PC-3 (cell line): ENCODE measurements around the gene SELPLG. TPM values are rescaled to one million over a fixed set of nuclear protein-coding genes. Genes with fewer than 3 reads are reported as not detected.
"Not testable (repeated sequence)": the region's sequence is repeated elsewhere in the genome, so short reads cannot be mapped to it uniquely, and the experiment has no call there.

Experiments used
- ATAC-seq: fragments of 200-7000 bp; cut with Tn5 transposase; 2 replicates; pipeline ENCODE4 v1.9.1; 2020; ENCODE audit warnings: mild to moderate bottlenecking, moderate library complexity
- BruUV-seq: library from RNA; stranded (reverse); fragments of 400-500 nt; replicated peaks from 2 replicates; lab custom pipeline; 2021; lab: Mats Ljungman, UMichigan
- CTCF ChIA-PET: fragments of 300-600 bp; sonication (Branson Sonifier 250); formaldehyde crosslinking; loops from one replicate; lab custom pipeline; 2022; ENCODE audit warnings: antibody characterized with exemption; lab: Charles Lee
- POLR2A ChIA-PET: fragments of 300-600 bp; sonication (Branson Sonifier 250); formaldehyde crosslinking; loops from one replicate; lab custom pipeline; 2022; ENCODE audit warnings: antibody characterized with exemption; ENCODE audit not compliant: unreplicated experiment; lab: Charles Lee
- DNase-seq: peaks from one replicate; pipeline ENCODE4 v3.0.0-alpha.2; 2015
- H2AFZ ChIP-seq: fragments of 300-600 bp; sonication (generic); 2 replicates; pipeline ENCODE4 v1.6.0; 2016; ENCODE audit warnings: antibody characterized with exemption, low read length
- H3F3A ChIP-seq: fragments of 300-600 bp; sonication (generic); one replicate; pipeline ENCODE4 v1.6.0; 2017; ENCODE audit warnings: antibody characterized with exemption, low read length, control low read depth, mild to moderate bottlenecking; ENCODE audit not compliant: unreplicated experiment
- H3K27ac ChIP-seq: fragments of 300-600 bp; sonication (generic); 2 replicates; pipeline ENCODE4 v1.5.1; 2016; ENCODE audit warnings: mild to moderate bottlenecking, low read length
- H3K27me3 ChIP-seq: fragments of 300-600 bp; sonication (generic); 2 replicates; pipeline ENCODE4 v1.6.1; 2016; ENCODE audit warnings: low read length, mixed read lengths
- H3K36me3 ChIP-seq: fragments of 300-600 bp; sonication (generic); 2 replicates; pipeline ENCODE4 v1.6.1; 2016; ENCODE audit warnings: low read depth, mixed run types, low read length, mixed read lengths
- H3K4me1 ChIP-seq: fragments of 300-600 bp; sonication (generic); 2 replicates; pipeline ENCODE4 v1.5.1; 2016; ENCODE audit warnings: low read length; ENCODE audit not compliant: insufficient read depth
- H3K4me2 ChIP-seq: fragments of 300-600 bp; sonication (generic); 2 replicates; pipeline ENCODE4 v1.6.0; 2016; ENCODE audit warnings: low read length
- H3K4me3 ChIP-seq: fragments of 300-600 bp; sonication (generic); 2 replicates; pipeline ENCODE4 v1.5.1; 2016; ENCODE audit warnings: mild to moderate bottlenecking, low read length, mixed read lengths
- H3K79me2 ChIP-seq: fragments of 300-600 bp; sonication (generic); 2 replicates; pipeline ENCODE4 v1.6.1; 2017; ENCODE audit warnings: low read length, mixed read lengths
- H3K9ac ChIP-seq: fragments of 300-600 bp; sonication (generic); 2 replicates; pipeline ENCODE4 v1.6.0; 2016; ENCODE audit warnings: mild to moderate bottlenecking, low read length
- H3K9me2 ChIP-seq: fragments of 300-600 bp; sonication (generic); replicated peaks from 2 replicates; pipeline ENCODE4 v1.6.1; 2016; ENCODE audit warnings: mixed run types, low read length, mixed read lengths
- H3K9me3 ChIP-seq: fragments of 300-600 bp; sonication (generic); 2 replicates; pipeline ENCODE4 v1.6.1; 2016; ENCODE audit warnings: low read length, mixed read lengths
- H4K20me1 ChIP-seq: fragments of 300-600 bp; sonication (generic); 2 replicates; pipeline ENCODE4 v1.6.1; 2016; ENCODE audit warnings: low read length, mixed read lengths
- CTCF ChIP-seq: fragments of 300-600 bp; sonication (generic); conservative IDR thresholded peaks from 2 replicates; pipeline ENCODE4 v1.5.1; 2017; ENCODE audit warnings: antibody characterized with exemption, low read depth, mild to moderate bottlenecking, low read length
- EZH2 ChIP-seq: fragments of 300-600 bp; sonication (generic); IDR thresholded peaks from one replicate; pipeline ENCODE4 v1.6.1; 2017; ENCODE audit warnings: antibody characterized with exemption, mild to moderate bottlenecking, low read length; ENCODE audit not compliant: unreplicated experiment
- EZH2phosphoT487 ChIP-seq: fragments of 300-600 bp; sonication (generic); IDR thresholded peaks from 2 replicates; pipeline ENCODE4 v1.6.1; 2018; ENCODE audit warnings: mild to moderate bottlenecking, antibody characterized with exemption, low read length, borderline replicate concordance
- intact Hi-C: fragments of 100-400 bp; cut with micrococcal nuclease; formaldehyde crosslinking; loops from 2 replicates; pipeline ENCODE4 v1.9.0; 2023
- total RNA-seq: library from RNA; depleted of rRNA; stranded (reverse); fragments of >200 nt; gene quantifications from 2 replicates; pipeline ENCODE4 v1.2.3, GENCODE V29; 2014

SELPLG gene
- total RNA-seq, 1 experiment from 2014 or later = 0.73 TPM

DNA sequence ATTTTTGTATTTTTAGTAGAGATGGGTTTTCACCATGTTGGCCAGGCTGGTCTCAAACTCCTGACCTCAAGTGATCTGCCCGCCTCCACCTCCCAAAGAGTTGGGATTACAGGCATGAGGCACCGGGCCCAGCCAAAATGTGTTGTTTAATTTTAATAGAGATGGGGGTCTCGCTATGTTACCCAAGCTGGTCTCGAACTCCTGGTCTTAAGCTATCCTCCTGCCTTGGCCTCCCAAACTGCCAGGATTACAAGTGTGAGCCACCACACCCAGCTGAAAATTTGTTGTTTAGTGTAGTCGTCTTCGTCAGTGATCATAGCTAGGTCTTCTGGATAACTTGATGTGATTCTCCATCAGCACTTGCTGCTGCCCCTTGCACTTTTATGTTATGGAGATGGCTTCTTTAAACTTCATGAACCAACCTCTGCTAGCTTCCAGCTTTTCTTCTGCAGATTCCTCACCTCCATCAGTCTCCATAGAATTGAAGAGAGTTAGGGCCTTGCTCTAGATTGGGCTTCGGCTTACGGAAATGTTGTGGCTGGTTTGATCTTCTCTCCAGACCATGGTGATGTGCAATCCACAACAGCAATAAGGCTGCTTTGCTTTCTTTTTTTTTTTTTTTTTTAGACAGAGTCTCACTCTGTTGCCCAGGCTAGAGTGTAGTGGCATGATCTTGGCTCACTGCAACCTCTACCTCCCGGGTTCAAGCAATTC, 58.3 kb downstream of the SELPLG start:
- Histone ChIP-seq H3K36me3 (no peaks in the 10 kb centered on the region), H3K4me3 (no peak overlapping the region), H3K79me2 (no peaks in the 10 kb centered on the region), H3F3A (no peaks in the 10 kb centered on the region), H3K4me1 (no peaks in the 10 kb centered on the region), H4K20me1 (no peaks in the 10 kb centered on the region), H3K4me2 (no peak overlapping the region), H3K27me3 (no peaks in the 10 kb centered on the region), H3K9ac (no peak overlapping the region), H2AFZ (no peak overlapping the region), H3K9me3 (no peaks in the 10 kb centered on the region), H3K27ac (no peak overlapping the region), H3K9me2 (no peaks in the 10 kb centered on the region)
- TF ChIP-seq CTCF (no peak), EZH2phosphoT487 (no peak), EZH2 (no peak)
- DNase-seq (no peak), ATAC-seq (no peak)
- intact Hi-C loops = no loop called here
- ChIA-PET CTCF (no interaction called here), POLR2A (no interaction called here)
- no TSS peak for BruUV-seq

- H4K20me1 ChIP-seq, H3K79me2 ChIP-seq, BruUV-seq, H3K27me3 ChIP-seq, DNase-seq, H3K4me2 ChIP-seq, H3K9me3 ChIP-seq, H3K9me2 ChIP-seq, H3K9ac ChIP-seq, H3K27ac ChIP-seq, intact Hi-C loops, H3F3A ChIP-seq, H2AFZ ChIP-seq, H3K36me3 ChIP-seq, CTCF ChIA-PET, ATAC-seq, POLR2A ChIA-PET, H3K4me1 ChIP-seq, H3K4me3 ChIP-seq: not testable (repeated sequence)
These were observed 59.4 kb downstream of the SELPLG start for GRCh38 chr12:108574276-108574675.

DNA sequence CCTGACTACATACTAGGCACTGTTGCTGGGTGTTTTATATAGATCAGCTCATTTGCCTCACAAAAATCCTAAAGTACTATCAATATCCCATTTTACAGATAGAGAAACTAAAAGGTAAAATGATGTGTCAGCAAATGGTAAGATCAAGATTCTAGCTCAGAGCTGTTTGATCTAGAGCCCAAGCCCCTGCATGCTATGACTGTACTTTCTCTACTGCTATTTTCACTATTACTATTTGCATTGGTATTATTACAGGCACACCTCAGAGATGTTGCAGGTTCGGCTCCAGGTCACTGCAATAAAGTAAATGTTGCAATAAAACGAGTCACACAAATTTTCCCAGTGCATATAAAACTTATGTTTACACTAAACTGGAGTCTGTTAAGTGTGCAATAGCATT, 60.4 kb downstream of the SELPLG start:
- Histone ChIP-seq H3K9me3 (no peaks in the 10 kb centered on the region), H3K4me1 (no peaks in the 10 kb centered on the region), H3K9ac (no peak overlapping the region), H2AFZ (no peak overlapping the region), H3K36me3 (peaks cover 7% of the 10 kb centered on the region; the same call in 1 of the 2 replicates), H3K9me2 (no peaks in the 10 kb centered on the region), H3K4me2 (0 out of 2 replicates have a peak overlapping the region, but pooled peaks have one; percentile 2), H3K27ac (no peak overlapping the region), H4K20me1 (no peaks in the 10 kb centered on the region), H3K4me3 (no peak overlapping the region), H3K79me2 (no peaks in the 10 kb centered on the region), H3F3A (no peaks in the 10 kb centered on the region), H3K27me3 (no peaks in the 10 kb centered on the region)
- TF ChIP-seq EZH2 (no peak), CTCF (no peak), EZH2phosphoT487 (no peak)
- ChIA-PET POLR2A (no interaction called here), CTCF (interaction anchor here (1.1 kb wide), 1 partner anchor 45 kb away, joined by 5 read pairs; no protein-coding TSS in a partner anchor)
- DNase-seq = peak; percentile 44
- intact Hi-C loops = no loop called here
- peak; percentile 66 for ATAC-seq
- BruUV-seq = no TSS peak
